GM13977 (cell line): ENCODE data around the gene CTNNA2.
A peak's percentile ranks its signal among the peaks of the same experiment; 100 is the strongest.

Experiments used
- DNase-seq: peaks from one replicate; pipeline ENCODE4 v3.0.0; 2012; ENCODE audit warnings: low spot score
- CTCF ChIP-seq: IDR thresholded peaks from 2 replicates; pipeline ENCODE4 v1.5.1; 2012; ENCODE audit warnings: mild to moderate bottlenecking, control low read depth; ENCODE audit not compliant: insufficient read depth; ENCODE audit errors: extremely low read depth, missing control alignments
- in situ Hi-C: fragments of 300-500 bp; cut with MboI; formaldehyde crosslinking; loops from one replicate; pipeline ENCODE4 v1.12.0; 2022; ENCODE audit warnings: low sequenced_read_pairs, low pct_unique_long_range_greater_than_20kb, mixed read lengths, inconsistent platforms; ENCODE audit not compliant: unreplicated experiment

CTNNA2 gene

GRCh38 chr2:80525152-80525551 is 1012.3 kb downstream of the CTNNA2 start:
- peak; percentile 27 for DNase-seq
- no peak for TF ChIP-seq CTCF
- in situ Hi-C loops: no loop called here

GRCh38 chr2:80527119-80527518 is 1014.3 kb downstream of the CTNNA2 start:
- in situ Hi-C loops: no loop called here
- no peak for DNase-seq
- peak; percentile 14 for TF ChIP-seq CTCF

- DNase-seq: no peak
- TF ChIP-seq CTCF: no peak
- in situ Hi-C loops: no loop called here
These were observed 1016.8 kb downstream of the CTNNA2 start for GRCh38 chr2:80529466-80530165.

- no peak for TF ChIP-seq CTCF
- no peak for DNase-seq
- in situ Hi-C loops: no loop called here
These were observed 1017.7 kb downstream of the CTNNA2 start for GRCh38 chr2:80530442-80531064.

GRCh38 chr2:80531319-80531718 is 1018.5 kb downstream of the CTNNA2 start:
- DNase-seq: no peak
- peak; percentile 48 for TF ChIP-seq CTCF
- in situ Hi-C loops: no loop called here

- TF ChIP-seq CTCF: no peak
- in situ Hi-C loops: no loop called here
- DNase-seq: no peak
These were observed 1032.8 kb downstream of the CTNNA2 start for GRCh38 chr2:80545420-80546210.
